HL-60 (cell line): ENCODE measurements around the gene USP17L12.
"Not testable (repeated sequence)": the region's sequence is repeated elsewhere in the genome, so short reads cannot be mapped to it uniquely, and the experiment has no call there.

ENCODE experiments used
- CTCF ChIP-seq: IDR thresholded peaks from one replicate; pipeline ENCODE4 v1.5.1; 2011; ENCODE audit warnings: low read length, control low read depth, inconsistent platforms; ENCODE audit not compliant: insufficient read depth
- GABPA ChIP-seq: IDR thresholded peaks from 2 replicates; pipeline ENCODE4 v1.6.1; 2012; ENCODE audit warnings: low read depth

- TF ChIP-seq CTCF, GABPA: not testable (repeated sequence)
Observed at GRCh38 chr4:9253078-9253477, 33.1 kb downstream of the USP17L12 start, which contains the start of gene USP17L19.
